ENCODE measurements around the gene RFX5. TPM values are rescaled to one million over a fixed set of nuclear protein-coding genes. Genes with fewer than 3 reads are reported as not detected.

The RFX5 gene
- total and polyA plus RNA-seq, 8 donors = 9.9 to 117 (median 21.9) TPM

- Histone ChIP-seq H3K27me3 (no peaks in the 10 kb centered on the region), H3K4me1 (peaks cover 38 to 62% (median 47%) of the 10 kb centered on the region in 4 donors), H3K9me3 (no peaks in the 10 kb centered on the region), H3K27ac (no peak overlapping the region), H3K4me3 (no peak overlapping the region), H3K36me3 (peaks cover 31 to 100% (median 94%) of the 10 kb centered on the region in 4 donors)
- intact Hi-C loops (cut with DNase I; ENCODE audit: low total_unique reads) = no loop called here
- no peak for DNase-seq
- 88 to 91% (median 91%) methylated on average over 17 of the region's 17 CpGs for WGBS, 5 donors
- TF ChIP-seq CTCF (IDR thresholded peaks at IDR 0.05) (no peak), EP300 (IDR thresholded peaks at IDR 0.05) (no peak), POLR2A (IDR thresholded peaks at IDR 0.05) (no peak), POLR2AphosphoS5 (IDR thresholded peaks at IDR 0.05) (no peak)
Measured at GRCh38 chr1:151315565-151316235, 31.4 kb downstream of the RFX5 start.

GRCh38 chr1:151314137-151314875, 32.7 kb downstream of the RFX5 start:
- Histone ChIP-seq H3K9me3 (no peaks in the 10 kb centered on the region), H3K4me1 (peaks cover 49 to 63% (median 57%) of the 10 kb centered on the region in 4 donors), H3K4me3 (no peak overlapping the region), H3K27me3 (no peaks in the 10 kb centered on the region), H3K36me3 (peaks cover 25 to 100% (median 91%) of the 10 kb centered on the region in 4 donors), H3K27ac (peak overlapping the region in 4 of 5 donors; percentile 6 to 84 (median 84))
- intact Hi-C loops (cut with DNase I; ENCODE audit: low total_unique reads) = no loop called here
- 46 to 62% (median 55%) methylated on average over 3 of the region's 3 CpGs for WGBS, 5 donors
- TF ChIP-seq POLR2A (IDR thresholded peaks at IDR 0.05) = no peak
- peak in 2 of 3 donors; percentile 20 to 24 for TF ChIP-seq POLR2AphosphoS5 (IDR thresholded peaks at IDR 0.05)
- no peak for TF ChIP-seq CTCF (IDR thresholded peaks at IDR 0.05)
- TF ChIP-seq EP300 (IDR thresholded peaks at IDR 0.05) = no peak
- peak; percentile 47 to 67 for DNase-seq

- TF ChIP-seq POLR2AphosphoS5 (IDR thresholded peaks at IDR 0.05) (peak in 1 of 3 donors; percentile 16), POLR2A (IDR thresholded peaks at IDR 0.05) (no peak)
- no peak for DNase-seq
- WGBS, 5 donors = 25 to 63% (median 47%) methylated on average over 2 of the region's 2 CpGs
- Histone ChIP-seq H3K27me3 (no peaks in the 10 kb centered on the region), H3K4me1 (peaks cover 49 to 70% (median 61%) of the 10 kb centered on the region in 4 donors), H3K27ac (peak overlapping the region in 4 of 5 donors; percentile 6 to 84 (median 84)), H3K36me3 (peaks cover 22 to 100% (median 90%) of the 10 kb centered on the region in 4 donors), H3K4me3 (no peak overlapping the region), H3K9me3 (no peaks in the 10 kb centered on the region)
- intact Hi-C loops (cut with DNase I; ENCODE audit: low total_unique reads) = no loop called here
Measured at GRCh38 chr1:151313501-151313900, 33.6 kb downstream of the RFX5 start.

GRCh38 chr1:151312826-151313225, 34.2 kb downstream of the RFX5 start:
- no peak for DNase-seq
- Histone ChIP-seq H3K27ac (peak overlapping the region in 4 of 5 donors; percentile 6 to 84 (median 84)), H3K9me3 (no peaks in the 10 kb centered on the region), H3K36me3 (peaks cover 24 to 100% (median 91%) of the 10 kb centered on the region in 4 donors), H3K4me3 (no peak overlapping the region), H3K27me3 (no peaks in the 10 kb centered on the region), H3K4me1 (peaks cover 49 to 70% (median 61%) of the 10 kb centered on the region in 4 donors)
- intact Hi-C loops (cut with DNase I; ENCODE audit: low total_unique reads) = no loop called here
- 84 to 95% (median 89%) methylated on average over 8 of the region's 8 CpGs for WGBS, 5 donors
- no peak for TF ChIP-seq CTCF (IDR thresholded peaks at IDR 0.05)
- TF ChIP-seq POLR2AphosphoS5 (IDR thresholded peaks at IDR 0.05) = no peak
- TF ChIP-seq EP300 (IDR thresholded peaks at IDR 0.05) = no peak
- TF ChIP-seq POLR2A (IDR thresholded peaks at IDR 0.05) = no peak
